Measurements from ENCODE around the gene TTC3.
"Not testable (repeated sequence)": the region's sequence is repeated elsewhere in the genome, so short reads cannot be mapped to it uniquely, and the experiment has no call there.

The TTC3 gene

DNA sequence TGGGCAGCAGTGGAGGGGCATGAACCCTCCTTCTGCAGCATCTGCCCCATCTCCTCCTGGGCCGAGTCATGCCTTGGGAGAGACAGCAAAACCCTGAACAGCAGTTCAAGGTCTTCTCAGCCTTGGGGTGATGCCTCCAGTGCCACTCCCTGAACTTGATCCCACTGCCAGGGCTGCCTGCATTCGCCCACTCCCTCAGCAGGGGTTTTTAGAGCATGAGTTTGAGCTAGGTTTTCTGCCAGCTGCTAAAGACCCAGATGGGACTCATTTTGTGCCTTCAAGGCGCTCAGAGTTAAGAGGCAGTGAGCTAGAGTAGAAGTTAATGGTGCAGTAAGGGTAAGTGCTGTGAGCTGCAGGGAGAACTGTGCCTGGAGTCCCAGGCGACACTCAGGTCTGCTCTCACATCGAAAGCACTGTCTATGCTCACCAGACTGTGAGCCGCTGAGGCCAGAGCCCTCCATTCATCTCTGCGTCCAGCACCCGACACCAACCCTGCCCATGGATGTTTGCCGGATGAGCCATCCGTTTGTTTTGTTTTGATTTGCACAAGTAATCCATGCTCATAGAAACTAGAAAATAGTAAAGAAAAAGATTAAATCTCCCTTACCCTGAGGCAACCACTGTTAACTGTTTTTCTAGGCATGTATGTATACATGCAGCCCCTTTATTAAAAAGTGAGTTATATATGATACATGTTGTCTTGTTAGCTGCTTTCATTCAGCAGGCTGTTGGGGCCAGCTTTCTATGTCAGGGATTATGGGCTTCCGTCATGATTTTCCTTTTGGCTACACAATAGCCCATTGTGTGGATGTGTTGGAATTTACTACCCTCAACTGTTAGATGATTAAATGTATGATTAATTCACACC, 126.2 kb downstream of the TTC3 start:
- DNase-seq (ENCODE audit: low spot score) = peak; percentile 82

DNA sequence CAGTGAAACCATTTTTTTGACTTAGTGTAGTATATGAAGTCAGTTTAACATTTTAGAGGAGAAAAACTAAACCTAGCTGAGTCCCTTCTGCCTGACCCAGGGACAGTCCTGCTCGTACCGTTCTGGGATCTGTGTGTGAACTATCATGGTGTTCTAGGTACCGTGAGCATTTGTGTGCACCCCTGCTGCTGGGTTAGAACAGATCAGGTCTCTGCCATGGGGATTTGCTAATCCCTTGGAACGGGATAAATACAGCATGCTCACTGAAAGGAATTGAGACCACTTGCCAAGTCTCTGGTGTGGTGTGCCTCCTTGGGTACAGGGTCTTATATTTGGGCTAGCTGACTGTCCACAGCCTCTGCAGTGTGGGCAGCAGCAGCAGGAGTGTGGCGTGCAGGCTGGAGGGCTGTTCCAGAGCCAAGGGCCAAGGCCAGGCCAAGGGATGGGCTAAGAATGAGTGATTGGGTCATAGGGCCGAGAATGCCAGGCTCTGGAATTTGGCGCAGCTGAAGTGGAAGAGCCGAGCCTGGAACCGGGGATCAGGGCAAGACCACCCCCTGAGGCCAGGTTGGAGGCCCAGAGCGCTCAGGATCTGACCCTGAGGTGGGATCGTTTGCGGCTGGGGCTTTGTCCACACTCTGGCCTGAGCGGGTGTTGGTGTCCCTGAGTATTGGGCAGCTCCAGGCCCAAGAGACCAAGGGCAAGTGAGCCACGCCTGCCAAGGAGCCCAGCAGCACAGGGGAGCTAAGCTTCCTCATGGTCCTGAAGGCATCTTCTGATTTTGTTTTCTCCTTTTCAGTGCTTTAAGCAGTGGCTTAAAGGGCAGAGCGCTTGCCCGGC, 127.8 kb downstream of the TTC3 start:
- DNase-seq (ENCODE audit: low spot score) = no peak

DNA sequence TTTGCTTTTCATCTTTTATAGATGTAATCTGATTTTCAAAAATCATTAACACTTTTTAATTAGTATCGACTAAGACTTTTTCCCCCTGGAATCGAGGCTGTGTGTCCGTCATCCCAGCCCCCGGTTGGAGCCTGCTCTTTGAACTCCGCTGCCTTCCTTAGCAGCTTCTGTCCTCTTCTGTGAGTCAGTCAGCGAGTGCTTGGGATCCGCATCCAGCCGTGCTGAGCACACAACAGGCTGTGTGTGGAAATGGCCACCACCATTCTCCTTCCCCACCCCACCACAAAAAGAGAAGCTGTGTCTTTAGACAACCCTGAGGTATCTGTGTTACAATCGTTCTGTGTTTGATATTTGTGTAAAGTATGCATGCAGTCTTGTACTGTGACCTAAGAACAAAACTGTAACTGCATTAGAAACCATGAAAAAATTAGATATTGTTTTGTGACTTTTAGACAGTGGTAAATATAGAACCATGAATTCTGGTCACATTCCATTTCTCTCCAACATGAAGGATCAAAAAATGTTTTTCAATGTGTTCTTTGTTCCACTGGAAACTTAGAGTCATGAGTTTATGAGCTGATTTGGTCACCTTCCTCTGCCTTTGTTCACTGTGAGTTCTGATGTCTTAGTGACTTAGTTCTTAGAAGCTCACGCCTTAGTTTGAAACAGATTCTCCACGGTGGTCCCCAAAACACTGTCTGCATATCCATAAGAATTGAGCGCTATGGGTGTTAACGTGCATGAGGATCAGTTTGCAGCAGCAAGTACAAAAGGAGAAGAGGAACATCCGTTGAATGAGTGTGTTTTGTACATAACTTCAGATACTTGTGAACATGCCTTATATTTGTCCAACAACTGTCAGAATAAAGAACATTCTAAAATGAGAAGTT, 129.4 kb downstream of the TTC3 start:
- no peak for DNase-seq (ENCODE audit: low spot score)

DNA sequence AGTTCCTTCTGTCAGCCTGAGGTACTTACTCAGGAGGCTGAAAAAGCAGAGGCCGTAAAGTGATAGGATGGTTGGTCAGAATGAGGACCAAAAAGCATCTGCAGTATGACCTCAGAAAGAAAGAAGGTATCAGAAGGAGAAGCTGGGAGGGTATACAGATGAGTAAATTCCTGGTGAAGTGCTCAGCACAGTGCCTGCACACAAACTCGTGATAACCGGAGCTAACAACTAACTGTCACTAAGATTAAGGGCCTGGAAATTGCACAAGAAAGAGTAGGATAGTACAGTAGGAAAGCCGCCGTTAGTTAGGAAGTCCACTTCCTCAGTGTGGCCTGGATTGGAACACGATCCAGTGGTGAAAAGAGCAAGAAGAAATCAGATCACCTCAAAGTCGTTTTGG, 131.5 kb downstream of the TTC3 start:
- peak; percentile 17 for DNase-seq (ENCODE audit: low spot score)

DNA sequence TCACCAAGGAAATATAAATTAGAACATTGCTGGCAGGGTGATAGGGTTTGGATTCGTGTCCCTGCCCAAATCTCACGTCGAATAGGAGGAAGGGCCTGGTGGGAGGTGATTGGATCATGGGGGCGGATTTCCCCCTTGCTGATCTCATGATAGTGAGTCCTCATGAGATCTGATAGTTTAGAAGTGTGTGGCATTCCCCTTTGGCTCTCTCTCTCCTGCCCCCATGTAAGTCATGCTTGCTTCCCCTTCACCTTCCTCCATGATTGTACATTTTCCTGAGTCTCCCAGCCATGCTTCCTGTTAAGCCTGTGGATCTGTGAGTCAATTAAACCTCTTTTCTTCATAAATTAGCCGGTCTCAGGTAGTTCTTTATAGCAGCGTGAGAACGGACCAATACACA, 133.4 kb downstream of the TTC3 start:
- DNase-seq (ENCODE audit: low spot score) = peak; percentile 75

DNA sequence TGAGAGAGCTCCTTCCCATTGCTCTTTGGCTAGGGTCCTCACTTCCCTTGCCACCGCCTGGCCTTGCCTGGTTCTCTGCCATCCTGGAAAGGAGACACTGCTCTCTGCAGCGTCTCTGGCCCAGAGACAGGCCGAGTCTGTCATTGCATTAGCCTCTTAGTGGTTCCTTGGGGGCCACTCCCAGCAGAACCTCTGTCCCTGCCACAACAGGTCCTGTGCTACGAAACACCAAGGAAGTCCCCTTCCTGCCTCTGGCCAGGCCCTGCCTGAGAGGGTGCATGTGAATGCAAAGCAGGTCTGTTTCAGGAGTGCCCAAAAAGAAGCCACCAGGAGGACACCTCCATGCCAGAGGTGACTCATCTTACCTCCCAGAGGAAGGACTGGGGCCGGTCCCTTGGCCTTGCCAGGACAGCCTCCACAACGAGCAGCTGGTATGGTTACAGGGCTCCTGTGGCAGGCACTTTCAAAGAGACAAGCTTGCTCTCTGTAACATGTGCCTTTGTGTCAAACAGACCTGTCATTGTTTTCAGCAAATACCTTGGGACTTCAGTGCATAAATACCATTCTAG, 134.5 kb downstream of the TTC3 start:
- peak; percentile 89 for DNase-seq (ENCODE audit: low spot score)

DNA sequence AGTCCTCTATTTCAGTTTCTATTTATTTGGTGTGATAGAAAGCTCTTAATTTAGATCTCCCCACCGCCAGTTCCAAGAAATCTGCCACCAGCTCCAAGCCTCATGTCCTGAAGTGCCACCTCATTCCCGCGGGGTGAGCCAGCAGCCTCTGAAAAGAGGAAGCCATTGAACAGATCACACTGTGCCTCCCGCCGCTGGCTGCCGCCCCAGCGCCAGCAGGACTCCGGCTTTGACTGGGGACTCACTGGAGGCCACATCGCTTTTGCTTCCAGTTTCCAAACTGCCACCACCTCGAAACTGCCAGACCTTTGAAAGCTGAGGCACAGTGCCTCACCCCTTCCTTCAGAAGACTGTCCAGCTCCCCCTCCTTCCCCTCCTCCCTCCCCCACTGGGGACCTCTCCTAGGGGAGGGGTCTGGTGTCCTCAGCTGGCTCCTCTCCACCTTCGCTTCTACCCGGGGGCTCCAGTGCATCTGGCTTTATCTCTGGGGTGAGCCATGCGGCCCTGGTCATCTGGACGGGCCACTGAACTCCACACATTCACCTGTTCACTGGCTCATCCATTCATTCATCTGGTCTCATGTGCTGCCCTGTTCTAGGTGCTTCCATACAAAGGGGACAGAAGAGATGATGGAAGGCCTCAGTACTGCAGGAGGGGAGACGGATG, 135.1 kb downstream of the TTC3 start:
- DNase-seq (ENCODE audit: low spot score) = no peak

DNA sequence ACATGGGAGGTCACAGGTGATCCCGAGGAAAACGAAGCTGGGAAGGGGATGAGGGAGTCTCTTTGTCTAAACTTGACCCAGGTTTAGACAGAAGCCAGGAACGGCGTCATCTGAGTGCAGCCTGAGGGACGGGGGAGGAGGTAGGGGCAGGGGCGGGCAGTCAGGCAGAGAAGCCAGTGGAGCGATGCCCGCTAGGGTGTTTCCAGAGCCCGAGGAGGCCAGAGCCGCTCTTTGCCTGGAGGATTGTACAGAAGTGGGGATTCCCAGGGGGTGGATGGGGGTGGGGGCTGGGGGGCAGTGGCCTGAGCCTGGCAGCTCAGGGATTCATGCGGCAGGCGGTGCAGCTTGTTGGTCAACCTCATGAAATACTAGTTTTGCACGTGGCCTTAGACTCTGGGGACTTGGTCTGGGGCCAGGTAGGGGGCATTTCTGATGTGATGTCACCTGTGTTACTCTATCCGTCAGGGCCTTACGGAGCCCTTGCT, 135.7 kb downstream of the TTC3 start:
- DNase-seq (ENCODE audit: low spot score) = peak; percentile 90

DNA sequence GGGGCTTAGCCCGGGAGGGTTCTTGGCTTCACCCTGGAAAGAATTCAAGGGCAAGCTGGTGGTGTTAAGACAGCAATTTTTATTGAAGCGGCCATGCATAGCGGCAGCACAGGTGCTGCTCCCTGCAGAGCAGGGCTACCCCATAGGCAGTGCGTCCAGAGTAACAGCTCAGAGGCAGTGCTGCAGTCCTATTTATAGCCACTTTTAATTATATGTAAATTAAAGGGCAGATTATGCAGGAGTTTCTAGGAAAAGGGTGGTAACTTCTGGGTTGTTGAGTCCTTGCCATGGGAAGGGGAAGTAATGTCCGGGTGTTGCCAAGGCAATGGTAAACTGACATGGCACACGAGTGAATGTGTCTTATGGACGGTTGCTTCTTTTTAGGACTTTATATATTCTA, 137.1 kb downstream of the TTC3 start:
- no peak for DNase-seq (ENCODE audit: low spot score)

DNA sequence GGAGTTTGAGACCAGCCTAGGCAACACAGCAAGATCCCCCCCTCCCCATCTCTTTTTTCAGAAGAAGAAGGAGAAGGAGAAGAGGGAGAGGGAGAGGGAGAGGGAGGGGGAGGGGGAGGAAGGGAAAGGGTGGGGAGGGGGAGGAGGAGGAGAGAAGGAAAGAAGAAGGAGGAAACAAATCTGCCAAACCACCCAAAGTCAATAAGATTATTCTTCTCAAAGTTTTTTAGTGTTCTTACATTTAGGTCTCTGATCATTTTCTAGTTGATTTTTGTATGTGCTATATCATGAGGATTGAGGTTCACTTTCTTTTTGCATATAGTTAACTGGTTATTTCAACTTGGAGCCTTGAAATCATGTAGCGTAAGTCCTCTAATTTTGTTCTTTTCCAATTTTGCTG, 137.7 kb downstream of the TTC3 start:
- no peak for DNase-seq (ENCODE audit: low spot score)

DNA sequence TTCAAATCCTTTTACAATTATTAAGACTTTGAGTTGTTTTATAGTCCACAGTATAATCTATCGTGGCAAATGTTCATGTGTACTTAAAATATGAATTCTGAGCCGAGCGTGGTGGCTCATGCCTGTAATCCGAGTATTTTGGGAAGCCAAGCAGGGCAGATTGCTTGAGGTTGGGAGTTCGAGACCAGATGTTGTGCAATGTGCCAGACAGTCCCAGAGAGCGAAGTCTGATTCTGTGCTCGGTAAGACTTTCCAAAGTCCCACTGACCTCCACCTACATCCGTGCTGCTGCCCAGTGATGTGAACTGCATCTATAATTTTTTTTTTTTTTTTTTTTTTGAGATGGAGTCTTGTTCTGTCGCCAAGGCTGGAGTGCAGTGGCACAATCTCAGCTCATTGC, 141.9 kb downstream of the TTC3 start:
- DNase-seq (ENCODE audit: low spot score) = no peak

DNA sequence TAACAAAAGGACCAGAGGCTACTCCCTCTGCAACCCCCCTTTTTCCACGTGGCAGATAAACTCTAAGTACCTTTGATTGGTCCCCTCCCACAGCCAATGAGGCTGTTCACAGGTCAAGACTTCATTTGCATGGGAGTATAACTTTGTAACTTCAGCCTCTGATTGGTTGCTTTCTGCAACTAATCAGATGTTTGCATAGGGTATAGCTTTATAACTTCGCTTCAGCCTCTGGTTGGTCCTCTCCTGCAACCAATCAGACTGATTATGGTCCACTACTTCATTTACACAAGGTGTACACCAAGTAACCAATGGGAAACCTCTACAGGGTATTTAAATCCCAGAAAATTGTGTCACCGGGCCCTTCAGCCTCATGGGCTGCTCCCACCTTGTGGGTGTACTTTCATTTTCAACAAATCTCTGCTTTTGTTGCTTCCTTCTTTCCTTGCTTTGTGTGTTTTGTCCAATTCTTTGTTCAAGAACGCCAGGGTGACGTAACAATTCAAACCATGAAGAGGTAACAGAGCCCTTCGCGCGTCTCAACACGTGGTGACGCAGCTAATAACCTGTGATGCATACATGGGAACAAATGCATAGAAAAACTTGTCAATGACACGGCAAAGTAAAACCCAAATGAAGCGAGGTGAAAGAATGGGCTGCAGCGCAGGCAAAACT, 146.8 kb downstream of the TTC3 start:
- no peak for DNase-seq (ENCODE audit: low spot score)

DNA sequence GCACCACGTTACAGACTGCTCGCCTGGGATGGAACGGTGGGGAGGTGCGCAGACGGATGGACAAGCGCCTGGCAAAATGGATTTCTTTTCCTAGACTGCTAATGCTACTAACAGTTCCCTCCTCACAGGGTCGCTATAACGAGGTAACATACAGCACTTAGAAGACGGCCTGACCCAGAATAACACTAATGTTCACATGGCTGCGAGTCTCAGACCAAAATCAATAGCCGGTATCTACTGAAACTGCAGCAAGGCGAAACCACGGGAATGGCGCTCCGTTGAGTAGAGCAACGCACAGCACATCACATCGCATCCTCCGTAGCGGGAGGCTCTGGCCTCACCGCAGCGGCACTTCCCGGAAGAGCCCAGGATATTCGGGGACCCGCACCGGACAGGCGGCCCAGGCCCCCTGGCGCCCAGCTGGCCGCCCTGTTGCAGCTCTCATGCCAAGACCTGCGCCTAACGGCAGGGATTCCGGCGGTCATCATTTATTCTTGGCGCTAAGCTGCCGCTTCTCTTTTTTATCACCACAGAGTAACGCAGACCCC, 147.5 kb downstream of the TTC3 start:
- peak; percentile 56 for DNase-seq (ENCODE audit: low spot score)

DNA sequence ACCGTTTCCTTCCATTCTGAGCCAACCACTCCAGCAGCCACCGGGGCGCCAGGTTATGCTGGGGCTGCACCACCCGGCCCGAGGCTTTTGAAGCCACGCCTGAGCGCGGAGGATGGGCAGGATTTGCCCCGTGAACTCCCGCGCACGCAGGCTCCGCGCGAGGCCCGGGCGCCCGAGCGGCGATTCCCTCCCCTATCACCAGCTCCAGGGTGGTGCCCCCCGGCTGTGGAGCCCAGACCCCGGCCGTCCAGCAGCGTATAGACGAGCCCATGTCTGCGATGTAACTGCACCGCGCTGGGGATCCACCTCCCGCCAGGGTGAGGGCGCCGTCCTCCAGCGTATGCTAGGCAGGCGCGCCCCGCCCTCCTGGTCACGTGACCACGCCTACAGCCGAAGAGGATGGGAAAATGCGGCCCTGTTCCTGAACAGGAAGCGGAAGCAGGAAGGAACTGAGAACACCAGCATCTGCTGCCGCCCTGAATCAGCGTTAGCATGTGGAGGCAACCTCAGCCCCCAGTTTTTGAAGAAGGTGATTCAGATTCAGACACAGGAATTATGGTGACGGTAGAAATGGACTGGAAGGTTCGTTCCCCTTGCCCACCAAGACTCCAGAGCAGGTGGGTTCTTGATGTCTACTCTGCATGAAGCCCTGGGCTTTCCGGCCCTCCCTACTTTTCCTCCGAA, 148.1 kb downstream of the TTC3 start:
- peak; percentile 93 for DNase-seq (ENCODE audit: low spot score)

DNA sequence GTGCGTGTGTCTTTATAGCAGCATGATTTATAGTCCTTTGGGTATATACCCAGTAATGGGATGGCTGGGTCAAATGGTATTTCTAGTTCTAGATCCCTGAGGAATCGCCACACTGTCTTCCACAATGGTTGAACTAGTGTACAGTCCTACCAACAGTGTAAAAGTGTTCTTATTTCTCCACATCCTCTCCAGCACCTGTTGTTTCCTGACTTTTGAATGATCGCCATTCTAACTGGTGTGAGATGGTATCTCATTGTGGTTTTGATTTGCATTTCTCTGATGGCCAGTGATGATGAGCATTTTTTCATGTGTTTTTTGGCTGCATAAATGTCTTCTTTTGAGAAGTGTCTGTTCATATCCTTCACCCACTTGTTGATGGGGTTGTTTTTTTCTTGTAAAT, 149.2 kb downstream of the TTC3 start:
- DNase-seq (ENCODE audit: low spot score) = not testable (repeated sequence)

DNA sequence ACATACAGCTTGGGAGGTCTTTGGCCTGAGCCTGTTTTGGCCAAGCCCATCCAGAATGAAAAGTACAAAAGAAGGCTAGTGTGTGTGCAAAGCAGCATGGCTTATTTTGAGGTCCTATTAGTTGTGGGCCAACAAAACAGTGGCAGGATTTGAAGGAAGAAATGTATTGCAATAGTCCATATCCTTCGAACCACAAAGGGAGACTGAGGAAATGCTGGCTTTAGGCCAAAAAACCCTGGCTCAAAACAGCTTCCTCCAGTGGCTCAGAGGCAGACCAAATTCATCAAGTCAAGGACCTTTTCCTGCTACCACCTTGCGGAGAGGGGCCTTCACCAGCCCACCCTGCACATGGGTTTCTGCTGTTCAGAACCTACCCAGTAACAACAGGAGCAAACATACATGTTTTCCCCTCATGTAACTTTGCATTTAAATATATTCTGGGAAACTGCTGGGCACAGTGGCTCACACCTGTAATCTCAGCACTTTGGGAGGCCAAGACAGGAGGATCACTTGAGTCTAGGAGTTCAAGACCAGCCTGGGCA, 150.8 kb downstream of the TTC3 start:
- DNase-seq (ENCODE audit: low spot score) = no peak

DNA sequence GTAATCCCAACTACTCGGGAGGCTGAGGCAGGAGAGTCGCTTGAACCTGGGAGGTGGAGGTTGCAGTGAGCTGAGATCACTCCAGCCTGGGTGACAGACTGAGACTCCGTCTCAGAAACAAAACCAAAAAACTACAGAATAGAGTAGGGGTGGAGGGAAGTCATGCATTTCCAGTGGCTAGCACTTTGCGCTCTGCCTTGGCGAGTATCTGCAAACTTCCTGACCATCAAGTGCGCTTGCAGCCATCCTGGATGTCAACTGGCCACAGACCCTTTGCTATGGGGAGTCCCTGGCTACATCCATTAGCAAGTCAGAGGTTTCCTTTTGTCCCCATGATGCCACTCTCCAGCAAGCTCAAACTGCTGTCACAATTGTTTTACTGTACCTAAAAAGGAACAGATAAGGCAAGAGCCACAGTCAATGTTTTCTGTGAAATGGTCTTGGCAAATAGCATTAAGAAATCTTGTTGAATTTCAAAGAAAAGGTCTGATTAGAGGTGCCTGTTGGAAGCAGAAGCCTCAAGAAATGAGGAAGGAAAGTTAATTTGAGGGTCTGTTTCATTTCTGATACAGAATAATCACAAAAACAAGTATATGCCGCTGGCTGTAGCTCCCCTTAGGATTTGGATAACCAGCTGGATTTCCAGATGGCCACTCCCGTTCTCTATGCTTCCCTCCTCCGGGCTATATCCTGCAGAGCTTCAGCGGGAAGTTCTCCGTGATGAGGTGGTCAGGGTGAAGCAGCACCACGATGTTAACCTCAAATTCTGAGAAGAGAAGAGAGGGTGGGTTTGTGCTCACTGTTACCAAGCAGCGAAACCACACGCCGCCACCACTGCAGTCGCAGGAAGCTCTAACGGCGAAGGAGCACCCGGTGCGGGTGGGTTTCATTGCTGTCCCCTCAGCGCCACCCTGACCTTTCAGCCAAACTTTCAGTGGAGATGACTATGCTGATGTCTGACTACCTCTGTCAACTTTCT, 152.1 kb downstream of the TTC3 start:
- no peak for DNase-seq (ENCODE audit: low spot score)
